ENCODE measurements around the gene TBC1D9B.

DNA sequence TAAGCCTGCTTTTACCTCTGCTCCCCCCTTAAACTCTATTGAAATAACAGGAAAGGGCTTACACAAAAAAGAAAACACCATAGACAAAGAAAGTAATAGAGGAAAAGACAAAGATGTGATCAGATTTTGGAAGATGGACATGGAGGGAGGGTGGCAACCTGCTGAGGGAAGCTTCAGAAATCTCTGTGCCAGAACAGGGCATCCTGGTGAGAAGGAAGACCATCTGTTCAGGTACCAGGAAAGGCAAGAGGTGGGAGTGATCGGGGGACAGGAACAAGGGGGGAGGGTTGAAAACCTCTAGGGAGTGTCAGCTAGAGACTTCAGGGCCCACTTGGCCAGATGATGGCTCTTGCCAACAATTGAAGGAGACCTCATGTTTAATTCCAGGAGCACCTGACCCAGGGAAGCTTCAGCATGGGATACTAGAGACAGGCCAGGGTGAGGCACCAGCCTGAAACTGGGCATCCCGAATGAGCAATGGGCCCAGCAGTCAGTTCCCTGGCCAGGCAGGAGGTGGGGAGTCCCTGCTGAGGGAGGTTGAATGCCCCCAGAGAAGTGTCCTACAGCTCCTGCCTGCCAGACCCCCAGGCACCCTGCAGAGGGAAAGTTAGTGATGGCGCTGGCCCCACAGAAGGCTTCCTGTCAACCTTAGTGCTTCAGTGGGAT, 78.8 kb downstream of the TBC1D9B start:
- TF ChIP-seq CTCF (IDR thresholded peaks at IDR 0.05; ENCODE audit: borderline replicate concordance, extremely low read depth, low read length, poor library complexity, severe bottlenecking) (no peak), EZH2 (IDR thresholded peaks at IDR 0.05; ENCODE audit: borderline replicate concordance, low read depth, low read length, severe bottlenecking) (no peak)
